SK-N-SH (cell line): ENCODE data around the gene CFAP221. TPM values are rescaled to one million over a fixed set of nuclear protein-coding genes. Genes with fewer than 3 reads are reported as not detected.

Experiments
- CTCF ChIA-PET: fragments of 300-600, 350-600 bp; formaldehyde crosslinking; extraction: SDS; loops from one replicate; lab custom pipeline; 2021; lab: Yijun Ruan, JAX
- POLR2A ChIA-PET: fragments of 350-600 bp; sonication (Branson Sonifier 250); formaldehyde crosslinking; extraction: SDS; loops from one replicate; lab custom pipeline; 2020; ENCODE audit warnings: antibody characterized with exemption, inconsistent platforms; lab: Yijun Ruan, JAX
- DNase-seq: peaks from one replicate; pipeline ENCODE4 v3.0.0; 2012
- H2AFZ ChIP-seq: fragments of 200-600 bp; sonication (generic); 2 replicates; pipeline ENCODE4 v1.8.1; 2016; ENCODE audit warnings: antibody characterized with exemption, mild to moderate bottlenecking, low read depth
- H3F3A ChIP-seq: fragments of 200-600 bp; sonication (generic); replicated peaks from 2 replicates; pipeline ENCODE3; 2016; ENCODE audit warnings: antibody characterized with exemption, mild to moderate bottlenecking; ENCODE audit not compliant: insufficient read depth
- H3K27ac ChIP-seq, 2 experiments: fragments of 200-500 bp in 1 of 2; fragments of 200-600 bp in 1 of 2; sonication (Bioruptor generic) in 1 of 2; sonication (generic), shearing (Covaris generic) in 1 of 2; 2 replicates each; pipeline versions ENCODE4 v1.5.1 to v1.6.1; 2014 to 2016; ENCODE audit warnings: low read depth in 2 of 2, inconsistent platforms in 1 of 2, low read length in 1 of 2, mild to moderate bottlenecking in 1 of 2, mixed read lengths in 1 of 2
- H3K27me3 ChIP-seq: fragments of 200-600 bp; sonication (generic), shearing (Covaris generic); 2 replicates; pipeline ENCODE4 v1.6.1; 2016; ENCODE audit warnings: mixed run types; ENCODE audit not compliant: insufficient read depth
- H3K36me3 ChIP-seq, 2 experiments: fragments of 200-500 bp in 1 of 2; fragments of 200-600 bp in 1 of 2; sonication (Bioruptor generic) in 1 of 2; sonication (generic) in 1 of 2; replicated peaks in 1 of 2; 2 replicates each; pipeline versions ENCODE3 to v1.5.1; 2014 to 2016; ENCODE audit warnings: low read length in 1 of 2, mild to moderate bottlenecking in 1 of 2; ENCODE audit not compliant: insufficient read depth in 2 of 2, control insufficient read depth in 1 of 2
- H3K4me1 ChIP-seq, 2 experiments: fragments of 200-500 bp in 1 of 2; fragments of 200-600 bp in 1 of 2; sonication (Bioruptor generic) in 1 of 2; sonication (generic), shearing (Covaris generic) in 1 of 2; 2 replicates each; pipeline versions ENCODE4 v1.5.1 to v1.6.1; 2014 to 2016; ENCODE audit warnings: low read depth in 1 of 2, low read length in 1 of 2, mixed run types in 1 of 2; ENCODE audit not compliant: insufficient read depth in 2 of 2, control insufficient read depth in 1 of 2
- H3K4me2 ChIP-seq: fragments of 200-600 bp; sonication (generic), shearing (Covaris generic); 2 replicates; pipeline ENCODE4 v1.6.1; 2017; ENCODE audit warnings: mixed run types
- H3K4me3 ChIP-seq, 2 experiments: fragments of 200-500 bp in 1 of 2; fragments of 200-600 bp in 1 of 2; sonication (Bioruptor generic) in 1 of 2; sonication (generic), shearing (Covaris generic) in 1 of 2; 2 replicates each; pipeline versions ENCODE4 v1.5.1 to v1.8.1; 2014 to 2016; ENCODE audit warnings: low read depth in 2 of 2, inconsistent platforms in 1 of 2, low read length in 1 of 2, mild to moderate bottlenecking in 1 of 2, mixed read lengths in 1 of 2, moderate library complexity in 1 of 2
- H3K79me2 ChIP-seq: fragments of 200-600 bp; sonication (generic); 2 replicates; pipeline ENCODE4 v1.8.1; 2017; ENCODE audit warnings: mild to moderate bottlenecking; ENCODE audit not compliant: insufficient read depth
- H3K9ac ChIP-seq: fragments of 200-600 bp; sonication (generic); 2 replicates; pipeline ENCODE4 v1.6.1; 2017; ENCODE audit warnings: mixed run types
- H3K9me2 ChIP-seq: fragments of 200-600 bp; sonication (generic); 2 replicates; pipeline ENCODE4 v1.6.1; 2017; ENCODE audit warnings: mixed run types
- H3K9me3 ChIP-seq: fragments of 200-600 bp; sonication (generic); 2 replicates; pipeline ENCODE4 v1.6.1; 2017; ENCODE audit warnings: mixed run types, mild to moderate bottlenecking, moderate library complexity
- H4K20me1 ChIP-seq: fragments of 200-600 bp; sonication (generic); 2 replicates; pipeline ENCODE4 v1.6.1; 2017; ENCODE audit warnings: mild to moderate bottlenecking, mixed run types; ENCODE audit not compliant: insufficient read depth
- CHD2 ChIP-seq: fragments of 150-350 bp; IDR thresholded peaks from 2 replicates; pipeline ENCODE4 v1.6.1; 2018; ENCODE audit warnings: low read length; ENCODE audit not compliant: partially characterized antibody
- ELF1 ChIP-seq: IDR thresholded peaks from 2 replicates; pipeline ENCODE4 v1.4.0; 2012
- FOXJ3 ChIP-seq: sonication (generic); formaldehyde crosslinking; IDR thresholded peaks from 2 replicates; pipeline ENCODE4 v1.5.1; 2020; ENCODE audit warnings: mild to moderate bottlenecking, missing genetic modification reagents
- NFIC ChIP-seq: IDR thresholded peaks from 2 replicates; pipeline ENCODE4 v1.4.0; 2012; ENCODE audit warnings: borderline replicate concordance
- RAD21 ChIP-seq: IDR thresholded peaks from 2 replicates; pipeline ENCODE4 v1.6.1; 2012; ENCODE audit warnings: mild to moderate bottlenecking, low read length
- RCOR1 ChIP-seq: fragments of 150-350 bp; IDR thresholded peaks from 2 replicates; pipeline ENCODE4 v1.6.1; 2017; ENCODE audit warnings: antibody characterized with exemption, low read length
- RXRA ChIP-seq: IDR thresholded peaks from 2 replicates; pipeline ENCODE4 v1.4.0; 2012; ENCODE audit warnings: low read depth, mild to moderate bottlenecking, borderline replicate concordance
- SIN3A ChIP-seq: IDR thresholded peaks from 2 replicates; pipeline ENCODE4 v1.6.1; 2012; ENCODE audit warnings: low read depth, mild to moderate bottlenecking, low read length, moderate library complexity, borderline replicate concordance
- SMC3 ChIP-seq: IDR thresholded peaks from 2 replicates; pipeline ENCODE4 v1.6.1; 2012; ENCODE audit warnings: low read depth, low read length, improper control_type of control experiment
- TEAD4 ChIP-seq: IDR thresholded peaks from 2 replicates; pipeline ENCODE4 v1.4.0; 2012; ENCODE audit warnings: mild to moderate bottlenecking, borderline replicate concordance; ENCODE audit not compliant: insufficient read depth
- WGBS: methylation state at CpG from one replicate; pipeline ENCODE4 v1.1.6; 2017; ENCODE audit warnings: low lambda C conversion rate; 5-methylcytosine and 5-hydroxymethylcytosine counted together
- polyA plus RNA-seq, 3 experiments: library from polyadenylated mRNA; depleted of rRNA; stranded (reverse); fragments of >200 nt; gene quantifications; 2 replicates each; pipeline ENCODE4 v1.2.3, GENCODE V29; 2012
- TF ChIP-seq, protein P1 (sequence below): fragments of 200-600 bp; sonication (generic); IDR thresholded peaks from 2 replicates; pipeline ENCODE4 v1.6.1; 2017; ENCODE audit warnings: antibody characterized with exemption, mild to moderate bottlenecking, moderate library complexity
- TF ChIP-seq, protein P2 (sequence below): IDR thresholded peaks from 2 replicates; pipeline ENCODE4 v1.4.0; 2012; ENCODE audit warnings: low read depth
- TF ChIP-seq, protein P3 (sequence below): IDR thresholded peaks from 2 replicates; pipeline ENCODE4 v1.4.0; 2012; ENCODE audit warnings: low read depth, borderline replicate concordance
- TF ChIP-seq, protein P4 (sequence below): IDR thresholded peaks from 2 replicates; pipeline ENCODE4 v1.4.0; 2012; ENCODE audit warnings: low read depth, borderline replicate concordance

CFAP221 gene
- polyA plus RNA-seq, 1 of the 3 experiments (the other 2 are of a cell fraction), result 0.12 TPM

DNA sequence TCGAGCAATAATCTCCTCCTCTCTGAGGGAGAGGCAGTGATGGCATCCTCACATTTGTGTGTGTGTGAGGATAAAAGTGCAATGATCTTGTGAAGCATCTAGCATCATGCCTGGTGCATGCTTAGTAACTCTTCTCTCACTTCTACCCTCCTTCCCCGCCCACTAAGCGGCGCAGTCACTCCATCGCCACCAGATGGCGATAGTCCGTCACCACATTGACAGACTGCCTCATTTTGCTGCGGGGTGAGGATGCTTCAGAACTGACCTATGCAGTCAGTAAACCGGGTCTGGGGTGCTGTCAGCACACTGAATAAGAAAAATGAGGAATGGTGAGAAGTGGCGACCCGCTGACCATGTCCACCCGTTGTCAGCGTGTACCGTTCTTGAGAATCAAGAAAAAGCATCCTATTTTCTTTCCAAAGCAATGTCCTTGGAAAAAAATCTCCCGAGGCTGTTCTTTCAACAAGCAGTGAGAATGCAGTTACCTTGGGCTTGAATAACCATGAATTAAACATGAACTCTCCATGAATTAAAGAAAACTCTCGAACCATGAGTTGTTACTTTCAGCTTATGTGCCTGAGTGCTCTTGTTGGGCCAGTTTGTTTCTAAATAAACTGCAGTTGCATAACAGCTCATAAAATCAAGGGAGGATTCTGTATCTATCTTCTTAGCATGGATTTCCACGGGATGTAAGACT, 97.5 kb downstream of the CFAP221 start:
- peak; percentile 93 for TF ChIP-seq SMC3
- TF ChIP-seq SIN3A, result no peak
- TF ChIP-seq, protein P1, sequence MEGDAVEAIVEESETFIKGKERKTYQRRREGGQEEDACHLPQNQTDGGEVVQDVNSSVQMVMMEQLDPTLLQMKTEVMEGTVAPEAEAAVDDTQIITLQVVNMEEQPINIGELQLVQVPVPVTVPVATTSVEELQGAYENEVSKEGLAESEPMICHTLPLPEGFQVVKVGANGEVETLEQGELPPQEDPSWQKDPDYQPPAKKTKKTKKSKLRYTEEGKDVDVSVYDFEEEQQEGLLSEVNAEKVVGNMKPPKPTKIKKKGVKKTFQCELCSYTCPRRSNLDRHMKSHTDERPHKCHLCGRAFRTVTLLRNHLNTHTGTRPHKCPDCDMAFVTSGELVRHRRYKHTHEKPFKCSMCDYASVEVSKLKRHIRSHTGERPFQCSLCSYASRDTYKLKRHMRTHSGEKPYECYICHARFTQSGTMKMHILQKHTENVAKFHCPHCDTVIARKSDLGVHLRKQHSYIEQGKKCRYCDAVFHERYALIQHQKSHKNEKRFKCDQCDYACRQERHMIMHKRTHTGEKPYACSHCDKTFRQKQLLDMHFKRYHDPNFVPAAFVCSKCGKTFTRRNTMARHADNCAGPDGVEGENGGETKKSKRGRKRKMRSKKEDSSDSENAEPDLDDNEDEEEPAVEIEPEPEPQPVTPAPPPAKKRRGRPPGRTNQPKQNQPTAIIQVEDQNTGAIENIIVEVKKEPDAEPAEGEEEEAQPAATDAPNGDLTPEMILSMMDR, result peak; percentile 95
- peak; percentile 27 for TF ChIP-seq CHD2
- peak; percentile 87 for TF ChIP-seq RAD21
- no peak overlapping the region for H3K27ac ChIP-seq

GRCh38 chr2:119644186-119644585, 99.9 kb downstream of the CFAP221 start:
- H3F3A ChIP-seq, result no peaks in the 10 kb centered on the region
- no peak overlapping the region for H3K4me2 ChIP-seq
- H3K9ac ChIP-seq, result no peak overlapping the region
- no peaks in the 10 kb centered on the region for H3K9me3 ChIP-seq
- no peaks in the 10 kb centered on the region for H3K9me2 ChIP-seq
- no peak overlapping the region for H3K4me3 ChIP-seq
- 78% methylated on average over 3 of the region's 3 CpGs for WGBS
- no peak overlapping the region for H3K27ac ChIP-seq
- TF ChIP-seq, protein P2, sequence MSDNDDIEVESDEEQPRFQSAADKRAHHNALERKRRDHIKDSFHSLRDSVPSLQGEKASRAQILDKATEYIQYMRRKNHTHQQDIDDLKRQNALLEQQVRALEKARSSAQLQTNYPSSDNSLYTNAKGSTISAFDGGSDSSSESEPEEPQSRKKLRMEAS, result no peak
- TF ChIP-seq RCOR1 (no peak), FOXJ3 (CRISPR knock-in tag) (no peak), SIN3A (no peak), RXRA (no peak), ELF1 (no peak), TEAD4 (no peak), NFIC (no peak)
- TF ChIP-seq, protein P3, sequence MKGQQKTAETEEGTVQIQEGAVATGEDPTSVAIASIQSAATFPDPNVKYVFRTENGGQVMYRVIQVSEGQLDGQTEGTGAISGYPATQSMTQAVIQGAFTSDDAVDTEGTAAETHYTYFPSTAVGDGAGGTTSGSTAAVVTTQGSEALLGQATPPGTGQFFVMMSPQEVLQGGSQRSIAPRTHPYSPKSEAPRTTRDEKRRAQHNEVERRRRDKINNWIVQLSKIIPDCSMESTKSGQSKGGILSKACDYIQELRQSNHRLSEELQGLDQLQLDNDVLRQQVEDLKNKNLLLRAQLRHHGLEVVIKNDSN, result no peak
- TF ChIP-seq, protein P4, sequence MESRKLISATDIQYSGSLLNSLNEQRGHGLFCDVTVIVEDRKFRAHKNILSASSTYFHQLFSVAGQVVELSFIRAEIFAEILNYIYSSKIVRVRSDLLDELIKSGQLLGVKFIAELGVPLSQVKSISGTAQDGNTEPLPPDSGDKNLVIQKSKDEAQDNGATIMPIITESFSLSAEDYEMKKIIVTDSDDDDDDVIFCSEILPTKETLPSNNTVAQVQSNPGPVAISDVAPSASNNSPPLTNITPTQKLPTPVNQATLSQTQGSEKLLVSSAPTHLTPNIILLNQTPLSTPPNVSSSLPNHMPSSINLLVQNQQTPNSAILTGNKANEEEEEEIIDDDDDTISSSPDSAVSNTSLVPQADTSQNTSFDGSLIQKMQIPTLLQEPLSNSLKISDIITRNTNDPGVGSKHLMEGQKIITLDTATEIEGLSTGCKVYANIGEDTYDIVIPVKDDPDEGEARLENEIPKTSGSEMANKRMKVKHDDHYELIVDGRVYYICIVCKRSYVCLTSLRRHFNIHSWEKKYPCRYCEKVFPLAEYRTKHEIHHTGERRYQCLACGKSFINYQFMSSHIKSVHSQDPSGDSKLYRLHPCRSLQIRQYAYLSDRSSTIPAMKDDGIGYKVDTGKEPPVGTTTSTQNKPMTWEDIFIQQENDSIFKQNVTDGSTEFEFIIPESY, result no peak
- H3K27me3 ChIP-seq, result no peaks in the 10 kb centered on the region
- no peak for DNase-seq
- ChIA-PET POLR2A (no interaction called here), CTCF (interaction anchor here (1.3 to 2.7 kb wide), 2 partner anchors 168 to 530 kb away, joined by 3 to 10 read pairs; no protein-coding TSS in a partner anchor)
- H3K79me2 ChIP-seq, result no peaks in the 10 kb centered on the region
- H4K20me1 ChIP-seq, result no peaks in the 10 kb centered on the region
- H3K36me3 ChIP-seq, result no peaks in the 10 kb centered on the region
- no peak overlapping the region for H2AFZ ChIP-seq
- peaks cover 0 to 6% of the 10 kb centered on the region in 2 experiments; a peak in 2 of 4 replicates for H3K4me1 ChIP-seq

More for the DNA sequence above, 97.5 kb downstream of the CFAP221 start:
- H3K4me1 ChIP-seq, result peaks cover 0 to 14% of the 10 kb centered on the region in 2 experiments; a peak in 2 of 4 replicates
- ChIA-PET POLR2A (no interaction called here), CTCF (interaction anchor here (0.6 to 3.2 kb wide), 47 partner anchors 9 to 1398 kb away, joined by 3 to 34 read pairs (median 4); partner anchors contain the start of gene TMEM177)
- H2AFZ ChIP-seq, result no peak overlapping the region
- DNase-seq, result peak; percentile 85
- no peaks in the 10 kb centered on the region for H3F3A ChIP-seq
- no peaks in the 10 kb centered on the region for H3K79me2 ChIP-seq
- H3K9ac ChIP-seq, result no peak overlapping the region
- H4K20me1 ChIP-seq, result no peaks in the 10 kb centered on the region
- H3K4me3 ChIP-seq, result no peak overlapping the region; a peak in 1 of 4 replicates
- 8% methylated on average over 17 of the region's 17 CpGs for WGBS
- no peaks in the 10 kb centered on the region for H3K9me2 ChIP-seq
- no peaks in the 10 kb centered on the region for H3K9me3 ChIP-seq
- H3K4me2 ChIP-seq, result no peak overlapping the region
- no peaks in the 10 kb centered on the region for H3K27me3 ChIP-seq
- no peaks in the 10 kb centered on the region for H3K36me3 ChIP-seq
